Measurements from ENCODE around the gene SULT1C3. TPM values are rescaled to one million over a fixed set of nuclear protein-coding genes. Genes with fewer than 3 reads are reported as not detected.

The SULT1C3 gene
- not detected for total RNA-seq

- no peak for ATAC-seq (replicated peaks)
- peaks cover 4% of the 10 kb centered on the region for H3K27me3 Mint-ChIP-seq
- no peak within 1 kb of the TSS for H3K4me3 Mint-ChIP-seq
- H3K27ac Mint-ChIP-seq, result no peak within 1 kb of the TSS
- H3K36me3 Mint-ChIP-seq (ENCODE audit: low read depth), result no peaks in the 10 kb centered on the region
- no peaks in the 10 kb centered on the region for H3K4me1 Mint-ChIP-seq
- H3K9me3 Mint-ChIP-seq, result no peaks in the 10 kb centered on the region
Measured at GRCh38 chr2:108239786-108240185, at the start of gene SULT1C3. SULT1C3 (plus strand) TSS chr2:108239968; CDS start chr2:108247195, 7,227 bp downstream.

- no peaks in the 10 kb centered on the region for H3K4me1 Mint-ChIP-seq
- ATAC-seq (replicated peaks), result no peak
- no peak overlapping the region for H3K27ac Mint-ChIP-seq
- H3K4me3 Mint-ChIP-seq, result no peak overlapping the region
- H3K36me3 Mint-ChIP-seq (ENCODE audit: low read depth), result no peaks in the 10 kb centered on the region
- peaks cover 11% of the 10 kb centered on the region for H3K27me3 Mint-ChIP-seq
- no peaks in the 10 kb centered on the region for H3K9me3 Mint-ChIP-seq
Measured at GRCh38 chr2:108193251-108193650, 46.5 kb upstream of the SULT1C3 start.

- H3K36me3 Mint-ChIP-seq (ENCODE audit: low read depth), result no peaks in the 10 kb centered on the region
- no peaks in the 10 kb centered on the region for H3K9me3 Mint-ChIP-seq
- no peaks in the 10 kb centered on the region for H3K4me1 Mint-ChIP-seq
- H3K27ac Mint-ChIP-seq, result no peak overlapping the region
- ATAC-seq (replicated peaks), result no peak
- no peak overlapping the region for H3K4me3 Mint-ChIP-seq
- peaks cover 11% of the 10 kb centered on the region for H3K27me3 Mint-ChIP-seq
Measured at GRCh38 chr2:108194409-108195132, 45.2 kb upstream of the SULT1C3 start.

- H3K4me3 Mint-ChIP-seq, result no peak overlapping the region
- peaks cover 11% of the 10 kb centered on the region for H3K27me3 Mint-ChIP-seq
- H3K36me3 Mint-ChIP-seq (ENCODE audit: low read depth), result no peaks in the 10 kb centered on the region
- no peak overlapping the region for H3K27ac Mint-ChIP-seq
- no peaks in the 10 kb centered on the region for H3K9me3 Mint-ChIP-seq
- ATAC-seq (replicated peaks), result no peak
- H3K4me1 Mint-ChIP-seq, result no peaks in the 10 kb centered on the region
Measured at GRCh38 chr2:108195133-108195439, 44.7 kb upstream of the SULT1C3 start.

GRCh38 chr2:108199726-108200125 lies 40.0 kb upstream of the SULT1C3 start:
- no peak overlapping the region for H3K4me3 Mint-ChIP-seq
- H3K36me3 Mint-ChIP-seq (ENCODE audit: low read depth), result no peaks in the 10 kb centered on the region
- H3K27ac Mint-ChIP-seq, result no peak overlapping the region
- no peak for ATAC-seq (replicated peaks)
- peaks cover 14% of the 10 kb centered on the region for H3K9me3 Mint-ChIP-seq
- H3K4me1 Mint-ChIP-seq, result no peaks in the 10 kb centered on the region
- H3K27me3 Mint-ChIP-seq, result no peaks in the 10 kb centered on the region

- peaks cover 14% of the 10 kb centered on the region for H3K9me3 Mint-ChIP-seq
- no peak overlapping the region for H3K27ac Mint-ChIP-seq
- H3K4me1 Mint-ChIP-seq, result no peaks in the 10 kb centered on the region
- no peaks in the 10 kb centered on the region for H3K36me3 Mint-ChIP-seq (ENCODE audit: low read depth)
- no peak overlapping the region for H3K4me3 Mint-ChIP-seq
- H3K27me3 Mint-ChIP-seq, result no peaks in the 10 kb centered on the region
- no peak for ATAC-seq (replicated peaks)
Measured at GRCh38 chr2:108200569-108200968, 39.2 kb upstream of the SULT1C3 start.

GRCh38 chr2:108212671-108213070 lies 27.1 kb upstream of the SULT1C3 start:
- Mint-ChIP-seq H3K27me3 (peaks cover 18% of the 10 kb centered on the region), H3K4me3 (no peak overlapping the region), H3K4me1 (no peaks in the 10 kb centered on the region), H3K36me3 (ENCODE audit: low read depth) (no peaks in the 10 kb centered on the region), H3K27ac (no peak overlapping the region), H3K9me3 (peaks cover 9% of the 10 kb centered on the region)
- no peak for ATAC-seq (replicated peaks)

GRCh38 chr2:108215794-108216211 lies 24.0 kb upstream of the SULT1C3 start:
- no peak overlapping the region for H3K4me3 Mint-ChIP-seq
- ATAC-seq (replicated peaks), result no peak
- H3K27me3 Mint-ChIP-seq, result peaks cover 9% of the 10 kb centered on the region
- H3K36me3 Mint-ChIP-seq (ENCODE audit: low read depth), result no peaks in the 10 kb centered on the region
- no peak overlapping the region for H3K27ac Mint-ChIP-seq
- H3K4me1 Mint-ChIP-seq, result no peaks in the 10 kb centered on the region
- no peaks in the 10 kb centered on the region for H3K9me3 Mint-ChIP-seq

GRCh38 chr2:108217211-108217610 lies 22.6 kb upstream of the SULT1C3 start:
- H3K36me3 Mint-ChIP-seq (ENCODE audit: low read depth), result no peaks in the 10 kb centered on the region
- H3K4me1 Mint-ChIP-seq, result no peaks in the 10 kb centered on the region
- no peak for ATAC-seq (replicated peaks)
- no peaks in the 10 kb centered on the region for H3K9me3 Mint-ChIP-seq
- H3K27ac Mint-ChIP-seq, result no peak overlapping the region
- peaks cover 6% of the 10 kb centered on the region for H3K27me3 Mint-ChIP-seq
- H3K4me3 Mint-ChIP-seq, result no peak overlapping the region

GRCh38 chr2:108219688-108220087 lies 20.1 kb upstream of the SULT1C3 start:
- H3K9me3 Mint-ChIP-seq, result peaks cover 15% of the 10 kb centered on the region
- no peak overlapping the region for H3K4me3 Mint-ChIP-seq

GRCh38 chr2:108220191-108220590 lies 19.6 kb upstream of the SULT1C3 start:
- no peak overlapping the region for H3K4me3 Mint-ChIP-seq
- H3K36me3 Mint-ChIP-seq (ENCODE audit: low read depth), result no peaks in the 10 kb centered on the region
- ATAC-seq (replicated peaks), result no peak
- no peaks in the 10 kb centered on the region for H3K4me1 Mint-ChIP-seq
- H3K9me3 Mint-ChIP-seq, result peaks cover 15% of the 10 kb centered on the region
- H3K27ac Mint-ChIP-seq, result no peak overlapping the region
- H3K27me3 Mint-ChIP-seq, result peaks cover 18% of the 10 kb centered on the region

More at GRCh38 chr2:108219688-108220087, 20.1 kb upstream of the SULT1C3 start:
- Mint-ChIP-seq H3K27me3 (peaks cover 18% of the 10 kb centered on the region), H3K4me1 (no peaks in the 10 kb centered on the region), H3K27ac (no peak overlapping the region), H3K36me3 (ENCODE audit: low read depth) (no peaks in the 10 kb centered on the region)
- ATAC-seq (replicated peaks), result no peak

GRCh38 chr2:108220942-108221541 lies 18.7 kb upstream of the SULT1C3 start:
- no peaks in the 10 kb centered on the region for H3K4me1 Mint-ChIP-seq
- peaks cover 18% of the 10 kb centered on the region for H3K27me3 Mint-ChIP-seq
- H3K9me3 Mint-ChIP-seq, result peaks cover 15% of the 10 kb centered on the region
- H3K27ac Mint-ChIP-seq, result no peak overlapping the region
- no peak overlapping the region for H3K4me3 Mint-ChIP-seq
- no peaks in the 10 kb centered on the region for H3K36me3 Mint-ChIP-seq (ENCODE audit: low read depth)
- ATAC-seq (replicated peaks), result no peak

GRCh38 chr2:108222261-108222660 lies 17.5 kb upstream of the SULT1C3 start:
- Mint-ChIP-seq H3K27me3 (peaks cover 24% of the 10 kb centered on the region), H3K9me3 (peaks cover 15% of the 10 kb centered on the region), H3K36me3 (ENCODE audit: low read depth) (no peaks in the 10 kb centered on the region), H3K27ac (no peak overlapping the region), H3K4me3 (no peak overlapping the region), H3K4me1 (no peaks in the 10 kb centered on the region)
- no peak for ATAC-seq (replicated peaks)

- H3K27ac Mint-ChIP-seq, result no peak overlapping the region
- no peak overlapping the region for H3K4me3 Mint-ChIP-seq
- H3K4me1 Mint-ChIP-seq, result no peaks in the 10 kb centered on the region
- H3K9me3 Mint-ChIP-seq, result peaks cover 15% of the 10 kb centered on the region
- H3K27me3 Mint-ChIP-seq, result peaks cover 34% of the 10 kb centered on the region
- ATAC-seq (replicated peaks), result no peak
- H3K36me3 Mint-ChIP-seq (ENCODE audit: low read depth), result no peaks in the 10 kb centered on the region
Measured at GRCh38 chr2:108223573-108223972, 16.2 kb upstream of the SULT1C3 start.

GRCh38 chr2:108224022-108224421 lies 15.7 kb upstream of the SULT1C3 start:
- H3K27me3 Mint-ChIP-seq, result peaks cover 34% of the 10 kb centered on the region
- no peak overlapping the region for H3K4me3 Mint-ChIP-seq
- no peaks in the 10 kb centered on the region for H3K4me1 Mint-ChIP-seq
- no peak for ATAC-seq (replicated peaks)
- H3K27ac Mint-ChIP-seq, result no peak overlapping the region
- H3K36me3 Mint-ChIP-seq (ENCODE audit: low read depth), result no peaks in the 10 kb centered on the region
- H3K9me3 Mint-ChIP-seq, result peaks cover 15% of the 10 kb centered on the region

All from activated T-helper 17 cell treated with anti-CD3 and anti-CD28 coated beads, Interleukin-2, amount 50 U/mL, for 72 hours (primary cell).